ENCODE data around the gene TRPM1.

Gene TRPM1

GRCh38 chr15:31046759-31047359, 54.7 kb downstream of the TRPM1 start:
- DNase-seq, result no peak

- no peak for DNase-seq
These were observed 55.9 kb downstream of the TRPM1 start for GRCh38 chr15:31045606-31046005.

GRCh38 chr15:31042751-31043150, 58.8 kb downstream of the TRPM1 start:
- no peak for DNase-seq

GRCh38 chr15:31041610-31042009, 59.9 kb downstream of the TRPM1 start:
- DNase-seq, result no peak

GRCh38 chr15:31040611-31041010, 60.9 kb downstream of the TRPM1 start:
- no peak for DNase-seq

- DNase-seq, result no peak
These were observed 61.6 kb downstream of the TRPM1 start for GRCh38 chr15:31039961-31040360.

GRCh38 chr15:31037731-31038477, 63.6 kb downstream of the TRPM1 start:
- no peak for DNase-seq

- no peak for DNase-seq
These were observed 64.7 kb downstream of the TRPM1 start for GRCh38 chr15:31036783-31037182.

GRCh38 chr15:31035610-31036009, 65.9 kb downstream of the TRPM1 start:
- DNase-seq, result no peak

- no peak for DNase-seq
These were observed 67.4 kb downstream of the TRPM1 start for GRCh38 chr15:31034152-31034551.

GRCh38 chr15:31032961-31033371, 68.6 kb downstream of the TRPM1 start:
- DNase-seq, result no peak

- DNase-seq, result no peak
These were observed 70.0 kb downstream of the TRPM1 start for GRCh38 chr15:31031471-31032067.

GRCh38 chr15:31027910-31028578, 73.5 kb downstream of the TRPM1 start:
- no peak for DNase-seq

GRCh38 chr15:31025996-31026395, 75.5 kb downstream of the TRPM1 start:
- no peak for DNase-seq

- DNase-seq, result no peak
These were observed 76.5 kb downstream of the TRPM1 start for GRCh38 chr15:31024979-31025378.

- DNase-seq, result no peak
These were observed 77.2 kb downstream of the TRPM1 start for GRCh38 chr15:31024330-31024729.

GRCh38 chr15:31023841-31024240, 77.7 kb downstream of the TRPM1 start:
- no peak for DNase-seq

GRCh38 chr15:31021067-31021665, 80.4 kb downstream of the TRPM1 start:
- no peak for DNase-seq

- DNase-seq, result no peak
These were observed 81.0 kb downstream of the TRPM1 start for GRCh38 chr15:31020542-31020941.

- DNase-seq, result no peak
These were observed 81.5 kb downstream of the TRPM1 start for GRCh38 chr15:31019986-31020385.

GRCh38 chr15:31017311-31017710, 84.2 kb downstream of the TRPM1 start:
- no peak for DNase-seq

GRCh38 chr15:31016446-31016915, 85.0 kb downstream of the TRPM1 start:
- DNase-seq, result no peak

- no peak for DNase-seq
These were observed 87.0 kb downstream of the TRPM1 start for GRCh38 chr15:31014608-31014925.
